M059J (cell line): ENCODE measurements around the gene SAP25. TPM values are rescaled to one million over a fixed set of nuclear protein-coding genes. Genes with fewer than 3 reads are reported as not detected.

Experiments used
- DNase-seq: peaks from one replicate; pipeline ENCODE4 v3.0.0-alpha.2; 2012; ENCODE audit warnings: low read depth
- total RNA-seq: library from RNA; depleted of rRNA; stranded (reverse); fragments of >200 nt; shearing (Covaris generic); gene quantifications from 2 replicates; pipeline ENCODE4 v1.2.3, GENCODE V29; 2014

SAP25 gene
- total RNA-seq, 1 experiment from 2014 or later: not detected

DNA sequence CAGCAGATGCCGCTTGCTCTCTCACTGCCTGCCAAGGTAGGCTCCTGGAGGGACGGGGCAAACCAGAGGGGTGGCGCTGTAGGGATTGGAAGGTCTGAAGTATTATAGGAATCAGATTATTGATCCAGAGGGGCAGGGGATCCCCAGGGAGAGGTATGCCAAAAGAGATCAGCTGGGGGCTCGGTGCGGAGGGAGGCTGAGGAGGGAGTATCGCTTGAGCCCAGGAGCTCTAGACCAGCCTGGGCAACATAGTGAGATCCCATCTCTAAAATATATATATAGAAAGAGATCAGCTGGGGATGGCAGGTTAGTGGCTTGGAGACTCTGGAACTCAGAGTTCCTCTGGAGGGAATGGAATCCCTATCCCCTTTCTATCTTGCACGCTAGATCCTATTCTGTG lies 21.5 kb upstream of the SAP25 start:
- no peak for DNase-seq

GRCh38 chr7:100591596-100591995 lies 17.9 kb upstream of the SAP25 start:
- no peak for DNase-seq

GRCh38 chr7:100590077-100590737 lies 16.5 kb upstream of the SAP25 start:
- DNase-seq: no peak

DNA sequence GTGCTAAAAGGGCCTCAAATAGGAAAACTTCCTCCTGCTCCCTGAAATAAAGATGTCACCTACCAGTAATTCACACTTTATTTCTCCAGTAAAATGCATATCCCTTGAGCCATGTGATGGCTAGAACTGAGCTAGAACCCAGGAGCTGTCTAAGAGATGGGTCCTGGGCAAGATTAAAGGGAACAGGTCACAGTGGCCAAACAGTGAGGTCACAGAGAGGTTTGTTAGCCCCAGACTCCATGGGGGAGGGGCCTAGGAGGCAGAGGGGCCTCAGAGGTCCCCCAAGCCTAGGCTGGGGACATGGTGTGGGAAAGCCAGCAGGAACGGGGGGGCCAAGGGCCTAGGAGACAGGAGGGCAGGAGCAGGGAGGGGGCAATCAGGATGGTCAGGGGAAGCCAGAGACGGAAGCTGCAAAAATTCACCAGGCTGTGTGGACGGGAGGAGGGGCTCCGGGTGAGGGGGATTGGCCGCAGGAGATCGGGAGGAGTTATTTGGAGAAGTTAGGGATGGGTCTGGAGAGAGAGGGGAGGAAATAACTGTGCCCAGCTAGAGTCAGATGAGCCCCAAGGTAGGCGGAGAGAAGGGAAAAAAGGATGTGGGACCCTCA lies 15.7 kb upstream of the SAP25 start:
- no peak for DNase-seq

- DNase-seq: peak; percentile 51
These were observed 14.7 kb upstream of the SAP25 start for GRCh38 chr7:100588438-100588837.

DNA sequence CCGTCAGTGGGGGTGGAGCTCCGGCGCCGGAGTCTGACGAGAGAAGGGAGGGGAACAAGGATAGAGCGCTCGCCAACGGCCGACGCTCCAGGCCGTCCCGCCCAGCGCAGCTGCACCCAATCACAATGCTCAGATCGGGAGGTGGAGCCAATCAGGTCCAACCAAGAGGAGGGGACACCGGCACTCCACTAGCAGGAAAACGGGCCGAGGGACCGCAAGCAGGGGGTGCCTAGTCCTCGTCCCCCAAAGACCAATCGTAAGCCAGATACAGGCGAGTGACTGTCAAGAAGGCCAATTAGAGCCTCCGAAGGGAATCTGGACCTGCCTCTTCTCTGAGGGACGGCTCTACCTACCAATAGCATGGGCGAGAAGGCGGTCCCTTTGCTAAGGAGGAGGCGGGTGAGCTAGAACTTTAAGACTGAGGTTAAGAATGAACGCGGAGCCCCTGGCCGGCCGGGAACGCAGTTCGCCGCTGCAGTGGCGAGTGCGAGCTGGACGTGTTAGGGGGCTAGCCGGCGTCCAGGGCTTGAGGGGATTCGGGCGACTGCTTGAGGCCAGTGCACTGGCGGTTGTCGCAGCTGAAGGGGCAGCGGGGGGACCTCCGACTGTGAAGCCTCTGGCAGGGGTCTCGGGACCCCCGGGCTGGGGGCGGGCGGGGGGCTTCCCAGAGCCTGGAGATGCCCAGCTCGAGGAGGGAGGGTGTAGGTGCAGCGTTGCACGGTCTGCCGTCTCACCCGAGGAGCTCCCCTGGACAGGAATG lies 12.7 kb upstream of the SAP25 start, which contains the start of gene FBXO24:
FBXO24 (plus strand) TSS at position 63 of the 760 bp plus-strand sequence; CDS start at position 361, 298 bp downstream.
- peak; percentile 100 for DNase-seq

DNA sequence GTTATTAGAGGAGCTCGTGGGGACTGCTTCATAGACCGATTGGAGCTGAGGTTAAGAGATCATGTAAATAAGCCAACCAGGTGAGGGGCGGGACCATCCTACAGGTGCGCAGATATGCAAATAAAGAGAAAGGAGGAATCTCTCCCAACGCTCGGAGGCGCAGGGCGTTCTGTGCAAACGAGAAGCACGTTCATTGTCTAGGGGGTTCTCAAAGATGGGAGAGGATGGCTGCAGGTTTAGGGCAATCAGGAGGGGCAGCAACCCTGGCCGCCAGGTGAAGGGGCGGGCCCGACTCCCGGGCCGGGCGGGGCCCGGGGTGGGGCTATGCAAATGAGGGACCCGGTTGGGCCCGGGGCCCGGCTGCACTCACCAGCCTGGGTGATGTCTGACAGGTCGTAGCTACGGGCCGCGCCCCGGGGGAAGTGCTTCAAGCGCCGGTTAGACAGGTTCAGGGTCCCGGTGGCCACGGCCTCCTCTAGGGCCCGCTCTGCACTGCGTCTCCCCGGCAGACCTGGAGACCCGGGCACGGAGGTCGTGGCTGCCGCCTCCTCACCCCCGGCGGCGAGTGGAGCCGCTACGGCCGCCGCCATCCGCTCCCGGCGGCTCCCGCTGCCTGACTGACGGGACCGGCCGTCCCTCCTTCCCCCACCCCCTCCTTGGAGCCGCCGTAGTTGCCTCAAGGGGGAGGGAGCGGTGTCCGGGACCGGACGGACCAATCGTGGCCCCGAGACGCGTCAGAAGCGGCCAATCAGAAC lies 12.0 kb upstream of the SAP25 start, which contains the start of gene LRCH4:
LRCH4 (minus strand) TSS at position 619 of the 755 bp plus-strand sequence; CDS start at position 590, 29 bp downstream.
- DNase-seq: peak; percentile 38

DNA sequence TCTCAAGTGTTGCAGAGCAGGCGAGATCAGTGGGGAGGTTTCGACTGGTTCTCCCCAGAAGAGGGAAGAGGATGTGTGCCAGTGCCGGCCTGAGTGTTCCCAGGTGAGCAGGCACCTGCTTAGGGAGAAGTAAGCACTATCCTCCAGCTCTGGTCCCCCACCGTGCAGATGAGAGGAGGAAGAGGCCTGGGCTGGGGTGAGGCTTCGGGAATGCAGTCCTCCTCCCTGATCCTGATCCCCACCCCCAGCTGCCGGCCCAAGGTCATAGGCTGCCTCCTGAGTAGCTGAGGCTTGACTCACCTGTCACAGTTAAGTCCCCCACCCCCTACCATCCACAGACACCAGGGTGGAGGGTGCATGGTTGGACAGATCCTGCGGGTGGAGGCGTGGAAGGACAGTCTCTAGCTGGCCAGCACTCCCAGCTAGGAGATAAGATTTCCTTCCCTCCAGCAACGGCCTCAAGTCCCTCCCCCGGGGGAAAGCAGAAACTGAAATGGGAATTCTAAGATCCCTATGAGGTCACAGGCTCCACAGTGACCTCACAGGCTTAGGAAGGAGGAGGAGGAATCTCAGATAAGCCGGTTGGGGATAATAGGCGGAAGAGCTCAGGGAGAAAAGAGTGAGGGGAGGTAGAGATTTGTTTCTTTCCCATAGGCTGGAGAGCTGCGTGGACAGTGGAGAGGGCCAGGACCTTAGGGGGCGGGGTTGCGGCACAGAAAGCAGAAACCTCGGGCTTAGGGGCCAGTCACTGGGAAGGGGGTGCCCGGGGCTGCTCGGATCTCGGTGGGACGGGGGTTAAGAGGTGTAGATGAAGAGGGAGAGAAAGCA lies 11.2 kb upstream of the SAP25 start:
- peak; percentile 70 for DNase-seq

GRCh38 chr7:100584054-100584682 lies 10.5 kb upstream of the SAP25 start:
- DNase-seq: no peak

DNA sequence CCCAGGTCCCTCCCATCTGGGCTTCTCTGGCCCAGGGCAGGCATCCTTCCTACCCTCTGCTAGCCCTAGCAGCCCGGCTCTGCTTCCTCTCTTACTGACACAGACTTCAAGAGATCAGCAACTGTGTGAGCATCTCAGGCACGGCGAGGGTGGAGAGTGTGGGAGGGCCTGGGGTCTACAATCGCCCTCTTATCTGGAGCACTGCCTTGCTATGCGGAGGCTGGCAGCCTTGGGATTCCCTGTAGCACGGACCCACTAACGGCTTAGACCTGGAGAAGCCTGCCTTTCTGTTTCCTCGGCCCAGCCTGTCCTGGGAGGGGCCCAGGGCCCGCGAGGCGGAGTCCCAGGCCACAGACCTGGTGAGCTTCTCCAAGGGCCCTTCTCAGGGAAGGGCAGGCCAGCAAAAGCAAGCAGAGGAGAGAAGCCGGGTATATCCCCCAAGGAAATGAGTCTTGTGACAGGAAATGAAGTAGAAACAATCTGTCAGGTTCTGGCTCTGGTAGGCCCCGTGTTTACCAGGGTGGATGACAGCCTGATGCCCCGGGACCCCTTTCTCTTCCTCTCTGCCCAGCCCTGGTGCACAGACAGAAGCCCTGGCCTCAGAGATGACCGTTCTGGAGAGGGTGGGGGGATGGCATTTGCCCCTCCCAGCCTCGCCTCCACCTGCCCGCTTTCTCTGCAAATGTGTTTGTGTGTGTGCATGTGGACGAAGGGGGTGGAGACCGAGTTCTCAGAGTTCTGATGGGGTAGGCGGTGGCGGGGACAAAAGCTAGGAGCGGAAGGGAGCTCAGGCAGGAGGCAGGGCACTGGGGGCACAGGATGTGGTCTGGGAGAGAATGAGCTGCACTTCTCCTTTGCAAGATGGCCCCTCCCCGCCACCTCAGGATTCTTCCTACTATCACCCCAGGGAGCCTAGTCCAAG lies 9.7 kb upstream of the SAP25 start:
- no peak for DNase-seq

DNA sequence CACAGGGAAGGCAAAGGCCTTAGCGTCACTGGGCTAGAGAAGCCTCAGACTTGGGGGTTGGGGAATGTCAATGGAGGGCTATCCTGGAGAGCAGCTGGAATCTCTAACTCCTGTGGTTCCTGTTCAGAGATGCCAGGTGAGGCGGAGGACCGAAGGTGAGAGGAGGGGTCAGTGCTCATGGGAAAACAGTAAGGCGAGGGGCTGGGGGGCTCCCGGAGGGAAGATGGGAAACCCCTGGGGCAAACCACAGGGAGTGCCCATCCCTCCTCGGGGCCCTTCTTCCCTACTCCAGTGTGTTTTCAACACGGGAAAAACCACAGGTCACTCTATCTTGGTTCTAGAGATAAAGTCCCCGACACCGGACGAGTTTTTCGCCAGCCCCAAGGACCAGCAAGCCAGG lies 8.9 kb upstream of the SAP25 start:
- DNase-seq: no peak

DNA sequence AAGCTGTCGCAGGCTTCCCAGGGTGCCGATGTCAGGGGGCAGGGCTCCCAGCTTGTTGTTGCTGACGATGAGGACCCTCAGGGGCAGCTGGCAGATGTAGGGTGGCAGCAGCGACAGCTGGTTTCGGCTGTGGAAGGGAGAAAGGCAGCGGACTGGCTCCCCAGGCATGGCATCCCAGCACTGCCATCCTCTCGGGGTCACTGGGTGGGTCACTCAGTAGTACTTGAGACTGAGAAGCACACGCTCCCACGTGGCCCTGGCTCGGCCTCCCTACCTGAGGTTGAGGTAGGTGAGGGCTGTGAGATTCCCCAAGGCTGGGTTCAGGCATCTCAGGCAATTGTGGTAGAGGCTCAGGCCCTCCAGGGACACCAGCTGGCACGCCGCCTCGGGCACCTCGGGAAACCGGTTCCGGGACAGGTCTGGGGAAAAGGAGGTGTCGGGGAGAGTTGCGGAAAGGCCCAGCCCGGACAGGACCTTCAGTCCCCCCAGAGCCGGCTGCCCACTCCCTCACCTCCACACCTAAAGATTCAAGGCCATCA lies 8.4 kb upstream of the SAP25 start:
- no peak for DNase-seq

DNA sequence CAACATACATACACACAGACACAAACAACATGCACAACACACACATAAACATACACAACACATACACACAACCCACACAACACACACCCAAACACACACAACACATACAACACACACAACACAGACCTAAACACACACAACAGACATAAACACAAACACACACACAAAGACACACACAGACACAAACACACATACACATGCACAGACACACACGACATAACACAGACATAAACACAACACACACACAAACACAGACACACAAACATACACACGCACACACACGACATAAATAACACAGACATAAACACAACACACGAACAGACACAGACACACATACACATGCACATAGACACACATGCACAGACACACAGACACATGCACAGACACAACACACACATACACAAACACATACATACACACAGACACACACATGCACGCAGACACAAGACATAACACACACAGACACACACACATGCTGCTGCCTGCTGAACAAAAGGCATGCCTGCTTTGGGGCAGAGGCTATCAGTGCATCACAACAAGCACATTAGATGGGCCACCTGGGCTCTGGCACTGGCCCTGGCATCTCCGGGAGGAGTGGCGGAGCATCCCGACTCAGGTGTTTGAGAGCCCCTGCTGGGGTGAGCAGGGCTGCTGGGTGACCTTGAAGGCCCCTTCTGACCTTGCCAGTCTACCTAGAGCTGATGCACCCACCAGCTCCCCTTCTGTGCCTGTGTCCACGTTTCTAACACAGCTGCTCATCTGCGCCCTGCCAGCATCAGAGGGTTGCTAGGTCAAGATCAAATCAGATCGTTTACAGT lies 7.0 kb upstream of the SAP25 start:
- no peak for DNase-seq

DNA sequence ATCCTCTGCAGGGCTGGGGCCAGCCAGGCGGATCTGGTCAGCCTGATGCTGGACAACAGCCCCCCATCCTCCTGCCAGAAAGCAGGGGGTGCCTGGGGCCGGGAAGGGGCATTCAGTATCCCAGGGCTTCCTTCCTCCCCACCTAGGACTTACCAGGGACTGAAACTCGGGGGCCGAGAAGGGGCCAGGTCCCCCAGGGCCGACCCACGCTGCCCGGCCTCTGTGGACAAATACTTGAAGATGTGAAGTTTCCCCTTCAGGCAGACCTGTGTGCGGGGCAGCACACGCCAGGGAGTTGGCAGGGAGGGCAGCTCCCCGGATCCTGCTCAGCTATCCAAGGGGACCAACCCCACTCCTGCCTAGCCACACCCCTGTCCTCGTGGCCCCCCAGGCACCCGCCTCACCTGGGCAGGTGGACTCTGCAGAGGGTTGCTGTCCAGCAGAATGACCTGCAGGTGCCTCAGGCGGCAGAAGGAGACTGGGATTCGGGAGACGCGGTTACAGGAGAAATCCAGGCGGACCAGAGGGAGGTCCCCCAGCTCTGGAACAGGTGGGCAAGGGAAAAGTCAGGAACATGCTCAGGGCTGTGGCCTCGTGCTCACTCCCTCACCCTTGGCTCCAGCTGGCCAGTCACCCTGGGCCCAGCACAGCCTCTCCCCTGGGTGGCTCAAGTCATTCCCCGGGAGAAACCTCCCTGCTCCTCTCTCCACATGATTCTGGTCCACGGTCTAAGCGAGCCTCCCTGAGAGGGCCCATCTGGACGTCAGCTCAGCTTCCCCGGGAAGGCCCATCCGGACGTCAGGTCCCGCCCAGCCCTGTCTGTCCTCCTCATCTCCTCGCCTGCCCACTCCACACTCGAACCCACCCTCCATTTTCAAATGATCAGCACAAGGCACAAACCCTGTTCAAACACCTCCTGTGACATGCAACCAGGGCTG lies 4.8 kb upstream of the SAP25 start:
- DNase-seq: no peak

- DNase-seq: no peak
These were observed 3.8 kb upstream of the SAP25 start for GRCh38 chr7:100577507-100577906.

- no peak for DNase-seq
These were observed 3.4 kb upstream of the SAP25 start for GRCh38 chr7:100577103-100577502.

- no peak for DNase-seq
These were observed 2.8 kb upstream of the SAP25 start for GRCh38 chr7:100576384-100576993.
